HEK293 (cell line): ENCODE results near the gene ARHGEF7.

ENCODE experiments used
- CTCF ChIA-PET: fragments of 350-600 bp; formaldehyde crosslinking; extraction: SDS; loops from one replicate; lab custom pipeline; 2021; ENCODE audit warnings: antibody characterized with exemption; lab: Yijun Ruan, JAX
- POLR2A ChIA-PET: fragments of 300-600 bp; formaldehyde crosslinking; extraction: SDS; loops from one replicate; lab custom pipeline; 2020; ENCODE audit warnings: antibody characterized with exemption, inconsistent platforms; lab: Yijun Ruan, JAX
- H3K27ac ChIP-seq: fragments of 200-500 bp; sonication (Bioruptor generic); 2 replicates; pipeline ENCODE4 v1.5.1; 2014; ENCODE audit warnings: low read depth, low read length, control low read depth, inconsistent platforms; ENCODE audit errors: extremely low read depth
- H3K36me3 ChIP-seq, 2 experiments: fragments of 200-500 bp in 1 of 2; sonication (Bioruptor generic) in 1 of 2; 1 replicate in 1 of 2; 2 replicates in 1 of 2; pipeline ENCODE4 v1.5.1; 2014 to 2017; ENCODE audit warnings: inconsistent platforms in 2 of 2, low read length in 2 of 2; ENCODE audit not compliant: control insufficient read depth in 2 of 2, insufficient read depth in 1 of 2
- H3K4me1 ChIP-seq: fragments of 200-500 bp; sonication (Bioruptor generic); 2 replicates; pipeline ENCODE4 v1.5.1; 2014; ENCODE audit warnings: mild to moderate bottlenecking, low read length, inconsistent platforms; ENCODE audit not compliant: control insufficient read depth, insufficient read depth
- H3K4me3 ChIP-seq: 2 replicates; pipeline ENCODE4 v1.5.1; 2011; ENCODE audit warnings: low read depth, mild to moderate bottlenecking, control low read depth, low read length, moderate library complexity
- H3K9me3 ChIP-seq: fragments of 200-500 bp; sonication (Bioruptor generic); 2 replicates; pipeline ENCODE4 v1.5.1; 2014; ENCODE audit warnings: low read depth, low read length, inconsistent platforms; ENCODE audit not compliant: control insufficient read depth, insufficient read depth
- FEZF1 ChIP-seq: fragments of 450-650 bp; formaldehyde crosslinking; IDR thresholded peaks from 2 replicates; pipeline ENCODE4 v1.5.1; 2016; ENCODE audit warnings: missing biosample characterization, missing genetic modification characterization
- HOXC10 ChIP-seq: sonication (generic); formaldehyde crosslinking; IDR thresholded peaks from 2 replicates; pipeline ENCODE4 v1.8.1; 2023; ENCODE audit warnings: mild to moderate bottlenecking, missing genetic modification reagents
- KLF9 ChIP-seq: fragments of 450-650 bp; formaldehyde crosslinking; IDR thresholded peaks from 2 replicates; pipeline ENCODE4 v1.5.1; 2016; ENCODE audit warnings: missing biosample characterization, missing genetic modification characterization, low read depth
- SETDB1 ChIP-seq: IDR thresholded peaks from one replicate; pipeline ENCODE4 v1.6.1; 2017; ENCODE audit warnings: mild to moderate bottlenecking, low read length, moderate library complexity, mixed read lengths; ENCODE audit not compliant: insufficient read length
- ZFHX2 ChIP-seq: fragments of 450-650 bp; formaldehyde crosslinking; conservative IDR thresholded peaks from 2 replicates; pipeline ENCODE4 v1.5.1; 2016; ENCODE audit warnings: missing biosample characterization, missing genetic modification characterization
- ZNF157 ChIP-seq: fragments of 450-650 bp; formaldehyde crosslinking; IDR thresholded peaks from 2 replicates; pipeline ENCODE4 v1.5.1; 2016; ENCODE audit warnings: missing biosample characterization, missing genetic modification characterization
- ZNF223 ChIP-seq: fragments of 450-650 bp; formaldehyde crosslinking; IDR thresholded peaks from 2 replicates; pipeline ENCODE4 v1.5.1; 2016; ENCODE audit warnings: missing biosample characterization, missing genetic modification characterization
- ZNF248 ChIP-seq: fragments of 450-650 bp; formaldehyde crosslinking; IDR thresholded peaks from 2 replicates; pipeline ENCODE4 v1.5.1; 2017; ENCODE audit warnings: missing biosample characterization, missing genetic modification characterization
- ZNF48 ChIP-seq: fragments of 450-650 bp; formaldehyde crosslinking; IDR thresholded peaks from 2 replicates; pipeline ENCODE4 v1.5.1; 2016; ENCODE audit warnings: missing biosample characterization, missing genetic modification characterization
- ZNF529 ChIP-seq: fragments of 450-650 bp; formaldehyde crosslinking; IDR thresholded peaks from 2 replicates; pipeline ENCODE4 v1.5.1; 2017; ENCODE audit warnings: missing genetic modification characterization, missing biosample characterization; ENCODE audit not compliant: insufficient replicate concordance
- ZNF624 ChIP-seq: fragments of 450-650 bp; formaldehyde crosslinking; IDR thresholded peaks from 2 replicates; pipeline ENCODE4 v1.5.1; 2017; ENCODE audit warnings: missing biosample characterization, missing genetic modification characterization
- ZNF768 ChIP-seq: fragments of 450-650 bp; formaldehyde crosslinking; IDR thresholded peaks from 2 replicates; pipeline ENCODE4 v1.5.1; 2018; ENCODE audit warnings: missing biosample characterization, mild to moderate bottlenecking, missing genetic modification characterization
- ZNF792 ChIP-seq: fragments of 450-650 bp; formaldehyde crosslinking; IDR thresholded peaks from 2 replicates; pipeline ENCODE4 v1.5.1; 2016; ENCODE audit warnings: missing biosample characterization, missing genetic modification characterization
- ZSCAN16 ChIP-seq: fragments of 450-650 bp; formaldehyde crosslinking; IDR thresholded peaks from 2 replicates; pipeline ENCODE4 v1.5.1; 2016; ENCODE audit warnings: missing biosample characterization, missing genetic modification characterization
- ZSCAN30 ChIP-seq: fragments of 450-650 bp; IDR thresholded peaks from 2 replicates; pipeline ENCODE4 v1.5.1; 2018; ENCODE audit warnings: missing biosample characterization, mild to moderate bottlenecking, missing genetic modification characterization, moderate library complexity
- TF ChIP-seq, protein P1 (sequence below): fragments of 450-650 bp; formaldehyde crosslinking; IDR thresholded peaks from 2 replicates; pipeline ENCODE4 v1.5.1; 2016; ENCODE audit warnings: missing biosample characterization, missing genetic modification characterization
- TF ChIP-seq, protein P2 (sequence below): fragments of 450-650 bp; formaldehyde crosslinking; IDR thresholded peaks from 2 replicates; pipeline ENCODE4 v1.5.1; 2016; ENCODE audit warnings: missing biosample characterization, missing genetic modification characterization, low read depth
- TF ChIP-seq, protein P3 (sequence below): fragments of 450-650 bp; formaldehyde crosslinking; IDR thresholded peaks from 2 replicates; pipeline ENCODE4 v1.5.1; 2016; ENCODE audit warnings: missing biosample characterization, missing genetic modification characterization, low read depth
- TF ChIP-seq, protein P4 (sequence below): fragments of 450-650 bp; formaldehyde crosslinking; IDR thresholded peaks from 2 replicates; pipeline ENCODE4 v1.5.1; 2016; ENCODE audit warnings: missing biosample characterization, missing genetic modification characterization
- TF ChIP-seq, protein P5 (sequence below): fragments of 450-650 bp; formaldehyde crosslinking; IDR thresholded peaks from 2 replicates; pipeline ENCODE4 v1.5.0; 2017; ENCODE audit warnings: missing biosample characterization, missing genetic modification characterization, borderline replicate concordance

The ARHGEF7 gene

DNA sequence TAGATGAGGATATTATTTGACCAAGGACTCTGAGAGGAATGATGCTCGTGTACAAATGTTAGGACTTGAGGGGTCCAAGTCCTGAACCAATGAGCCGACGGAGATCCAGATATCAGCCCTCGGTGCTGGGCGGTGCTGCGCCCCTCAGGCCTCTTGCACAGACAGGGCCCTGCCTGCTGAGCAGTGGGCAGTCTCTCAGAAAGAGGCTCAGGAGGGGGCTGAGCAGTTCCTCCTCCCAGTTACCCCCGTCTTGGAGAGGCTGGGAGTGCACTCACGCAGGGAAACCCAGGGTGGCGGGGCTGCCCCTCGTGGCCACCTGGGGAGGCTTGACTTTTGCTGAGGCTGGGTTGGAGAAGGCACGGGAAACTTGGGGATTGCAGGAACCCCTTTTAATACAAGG lies 223.7 kb downstream of the ARHGEF7 start (continued):
- TF ChIP-seq, protein P1, sequence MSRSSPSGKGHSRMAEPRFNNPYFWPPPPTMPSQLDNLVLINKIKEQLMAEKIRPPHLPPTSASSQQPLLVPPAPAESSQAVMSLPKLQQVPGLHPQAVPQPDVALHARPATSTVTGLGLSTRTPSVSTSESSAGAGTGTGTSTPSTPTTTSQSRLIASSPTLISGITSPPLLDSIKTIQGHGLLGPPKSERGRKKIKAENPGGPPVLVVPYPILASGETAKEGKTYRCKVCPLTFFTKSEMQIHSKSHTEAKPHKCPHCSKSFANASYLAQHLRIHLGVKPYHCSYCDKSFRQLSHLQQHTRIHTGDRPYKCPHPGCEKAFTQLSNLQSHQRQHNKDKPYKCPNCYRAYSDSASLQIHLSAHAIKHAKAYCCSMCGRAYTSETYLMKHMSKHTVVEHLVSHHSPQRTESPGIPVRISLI (tag by site-specific recombination): no peak
- TF ChIP-seq ZSCAN30: no peak

DNA sequence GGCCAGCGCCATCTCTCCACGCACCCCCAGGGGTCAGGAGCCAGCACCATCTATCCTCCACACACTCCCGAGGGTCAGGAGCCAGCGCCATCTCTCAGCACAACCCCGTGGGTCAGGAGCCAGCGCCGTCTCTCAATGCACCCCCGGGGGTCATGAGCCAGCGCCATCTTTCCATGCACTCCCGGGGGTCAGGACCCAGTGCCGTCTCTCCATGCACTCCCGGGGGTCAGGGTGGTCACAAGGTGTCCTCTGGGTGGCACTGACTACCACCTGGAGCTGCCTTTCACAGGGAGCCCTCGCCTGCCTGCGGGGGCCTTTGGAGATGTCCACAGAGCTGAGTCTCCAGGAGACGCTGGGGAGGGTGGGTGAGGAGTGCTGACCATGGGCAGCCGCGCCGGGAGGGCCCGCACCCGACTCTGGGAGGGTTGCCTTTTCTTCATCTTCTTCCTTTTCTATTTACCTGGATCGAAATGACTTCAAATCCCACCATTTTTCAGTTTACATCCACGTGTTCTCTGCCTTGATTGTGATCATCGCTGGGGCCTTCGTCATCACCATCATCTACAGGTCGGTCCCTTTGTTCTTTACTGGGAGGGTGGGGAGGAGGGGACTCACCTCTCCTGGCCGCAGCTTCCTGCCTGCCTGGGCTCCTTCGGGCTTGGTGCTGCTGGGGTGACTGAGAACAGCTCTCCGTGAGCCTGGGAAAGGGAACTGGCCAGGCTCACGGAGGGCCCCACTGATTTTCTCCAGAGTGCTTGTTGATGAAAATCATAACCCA lies 224.4 kb downstream of the ARHGEF7 start:
- Histone ChIP-seq H3K9me3 (no peaks in the 10 kb centered on the region), H3K4me3 (no peak overlapping the region), H3K4me1 (no peaks in the 10 kb centered on the region), H3K27ac (no peak overlapping the region), H3K36me3 (no peaks in the 10 kb centered on the region)
- CTCF ChIA-PET: no interaction called here
- no peak for TF ChIP-seq SETDB1
- no peak for TF ChIP-seq ZNF624
- no peak for TF ChIP-seq FEZF1 (tag by site-specific recombination)
- TF ChIP-seq, protein P2, sequence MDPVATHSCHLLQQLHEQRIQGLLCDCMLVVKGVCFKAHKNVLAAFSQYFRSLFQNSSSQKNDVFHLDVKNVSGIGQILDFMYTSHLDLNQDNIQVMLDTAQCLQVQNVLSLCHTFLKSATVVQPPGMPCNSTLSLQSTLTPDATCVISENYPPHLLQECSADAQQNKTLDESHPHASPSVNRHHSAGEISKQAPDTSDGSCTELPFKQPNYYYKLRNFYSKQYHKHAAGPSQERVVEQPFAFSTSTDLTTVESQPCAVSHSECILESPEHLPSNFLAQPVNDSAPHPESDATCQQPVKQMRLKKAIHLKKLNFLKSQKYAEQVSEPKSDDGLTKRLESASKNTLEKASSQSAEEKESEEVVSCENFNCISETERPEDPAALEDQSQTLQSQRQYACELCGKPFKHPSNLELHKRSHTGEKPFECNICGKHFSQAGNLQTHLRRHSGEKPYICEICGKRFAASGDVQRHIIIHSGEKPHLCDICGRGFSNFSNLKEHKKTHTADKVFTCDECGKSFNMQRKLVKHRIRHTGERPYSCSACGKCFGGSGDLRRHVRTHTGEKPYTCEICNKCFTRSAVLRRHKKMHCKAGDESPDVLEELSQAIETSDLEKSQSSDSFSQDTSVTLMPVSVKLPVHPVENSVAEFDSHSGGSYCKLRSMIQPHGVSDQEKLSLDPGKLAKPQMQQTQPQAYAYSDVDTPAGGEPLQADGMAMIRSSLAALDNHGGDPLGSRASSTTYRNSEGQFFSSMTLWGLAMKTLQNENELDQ (tag by site-specific recombination): no peak
- TF ChIP-seq, protein P3, sequence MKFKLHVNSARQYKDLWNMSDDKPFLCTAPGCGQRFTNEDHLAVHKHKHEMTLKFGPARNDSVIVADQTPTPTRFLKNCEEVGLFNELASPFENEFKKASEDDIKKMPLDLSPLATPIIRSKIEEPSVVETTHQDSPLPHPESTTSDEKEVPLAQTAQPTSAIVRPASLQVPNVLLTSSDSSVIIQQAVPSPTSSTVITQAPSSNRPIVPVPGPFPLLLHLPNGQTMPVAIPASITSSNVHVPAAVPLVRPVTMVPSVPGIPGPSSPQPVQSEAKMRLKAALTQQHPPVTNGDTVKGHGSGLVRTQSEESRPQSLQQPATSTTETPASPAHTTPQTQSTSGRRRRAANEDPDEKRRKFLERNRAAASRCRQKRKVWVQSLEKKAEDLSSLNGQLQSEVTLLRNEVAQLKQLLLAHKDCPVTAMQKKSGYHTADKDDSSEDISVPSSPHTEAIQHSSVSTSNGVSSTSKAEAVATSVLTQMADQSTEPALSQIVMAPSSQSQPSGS (tag by site-specific recombination): no peak
- TF ChIP-seq ZNF792 (tag by site-specific recombination): no peak
- TF ChIP-seq KLF9: no peak
- no peak for TF ChIP-seq ZNF529 (tag by site-specific recombination)
- POLR2A ChIA-PET: no interaction called here

DNA sequence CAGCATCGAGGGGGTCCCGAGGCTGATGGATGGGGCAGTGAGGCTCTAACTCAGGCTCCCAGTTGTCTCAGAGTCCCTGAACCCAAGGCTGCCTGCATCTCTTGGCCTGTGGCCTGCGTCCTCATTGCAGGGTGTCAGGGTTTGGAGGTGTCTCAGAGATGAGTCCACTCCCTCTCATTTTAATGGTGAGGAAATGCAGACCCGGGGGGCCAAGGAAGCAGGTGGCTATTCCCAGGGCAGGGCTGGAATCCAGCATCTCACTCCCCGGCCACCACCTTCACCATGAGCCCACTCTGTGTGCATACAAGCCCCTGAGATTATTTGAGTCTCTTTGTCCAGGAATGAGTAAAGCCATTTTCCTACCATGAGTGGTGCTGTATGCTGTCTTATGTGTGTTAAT lies 226.8 kb downstream of the ARHGEF7 start:
- TF ChIP-seq ZNF48 (no peak), HOXC10 (CRISPR knock-in tag) (no peak), ZFHX2 (tag by site-specific recombination) (no peak), ZNF157 (no peak), ZNF248 (no peak)
- H3K4me1 ChIP-seq: no peaks in the 10 kb centered on the region
- no peaks in the 10 kb centered on the region for H3K9me3 ChIP-seq
- no peak overlapping the region for H3K4me3 ChIP-seq
- H3K36me3 ChIP-seq: no peaks in the 10 kb centered on the region
- ChIA-PET CTCF (no interaction called here), POLR2A (no interaction called here)
- H3K27ac ChIP-seq: no peak overlapping the region

DNA sequence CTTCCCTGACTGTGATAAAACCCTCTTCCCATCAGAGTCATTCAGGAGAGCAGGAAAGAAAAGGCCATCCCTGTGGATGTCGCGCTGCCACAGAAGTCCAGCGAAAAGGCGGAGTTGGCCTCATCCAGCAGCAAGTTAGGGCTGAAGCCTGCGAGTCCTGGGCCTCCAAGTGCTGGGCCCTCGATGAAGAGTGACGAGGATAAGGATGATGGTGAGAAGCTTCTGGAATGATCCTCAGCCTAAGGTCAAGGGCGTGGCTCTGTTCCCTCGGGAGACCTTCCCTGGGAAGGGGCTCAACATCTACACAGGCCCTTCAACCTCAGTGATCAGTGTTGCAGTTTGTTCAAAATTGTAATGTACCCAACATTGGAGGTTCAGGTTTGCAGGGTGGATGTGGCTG lies 227.6 kb downstream of the ARHGEF7 start:
- Histone ChIP-seq H3K4me3 (no peak overlapping the region), H3K9me3 (no peaks in the 10 kb centered on the region), H3K27ac (no peak overlapping the region), H3K4me1 (no peaks in the 10 kb centered on the region), H3K36me3 (no peaks in the 10 kb centered on the region)
- POLR2A ChIA-PET: no interaction called here
- CTCF ChIA-PET: no interaction called here
- TF ChIP-seq, protein P4, sequence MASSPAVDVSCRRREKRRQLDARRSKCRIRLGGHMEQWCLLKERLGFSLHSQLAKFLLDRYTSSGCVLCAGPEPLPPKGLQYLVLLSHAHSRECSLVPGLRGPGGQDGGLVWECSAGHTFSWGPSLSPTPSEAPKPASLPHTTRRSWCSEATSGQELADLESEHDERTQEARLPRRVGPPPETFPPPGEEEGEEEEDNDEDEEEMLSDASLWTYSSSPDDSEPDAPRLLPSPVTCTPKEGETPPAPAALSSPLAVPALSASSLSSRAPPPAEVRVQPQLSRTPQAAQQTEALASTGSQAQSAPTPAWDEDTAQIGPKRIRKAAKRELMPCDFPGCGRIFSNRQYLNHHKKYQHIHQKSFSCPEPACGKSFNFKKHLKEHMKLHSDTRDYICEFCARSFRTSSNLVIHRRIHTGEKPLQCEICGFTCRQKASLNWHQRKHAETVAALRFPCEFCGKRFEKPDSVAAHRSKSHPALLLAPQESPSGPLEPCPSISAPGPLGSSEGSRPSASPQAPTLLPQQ: no peak
- TF ChIP-seq, protein P5, sequence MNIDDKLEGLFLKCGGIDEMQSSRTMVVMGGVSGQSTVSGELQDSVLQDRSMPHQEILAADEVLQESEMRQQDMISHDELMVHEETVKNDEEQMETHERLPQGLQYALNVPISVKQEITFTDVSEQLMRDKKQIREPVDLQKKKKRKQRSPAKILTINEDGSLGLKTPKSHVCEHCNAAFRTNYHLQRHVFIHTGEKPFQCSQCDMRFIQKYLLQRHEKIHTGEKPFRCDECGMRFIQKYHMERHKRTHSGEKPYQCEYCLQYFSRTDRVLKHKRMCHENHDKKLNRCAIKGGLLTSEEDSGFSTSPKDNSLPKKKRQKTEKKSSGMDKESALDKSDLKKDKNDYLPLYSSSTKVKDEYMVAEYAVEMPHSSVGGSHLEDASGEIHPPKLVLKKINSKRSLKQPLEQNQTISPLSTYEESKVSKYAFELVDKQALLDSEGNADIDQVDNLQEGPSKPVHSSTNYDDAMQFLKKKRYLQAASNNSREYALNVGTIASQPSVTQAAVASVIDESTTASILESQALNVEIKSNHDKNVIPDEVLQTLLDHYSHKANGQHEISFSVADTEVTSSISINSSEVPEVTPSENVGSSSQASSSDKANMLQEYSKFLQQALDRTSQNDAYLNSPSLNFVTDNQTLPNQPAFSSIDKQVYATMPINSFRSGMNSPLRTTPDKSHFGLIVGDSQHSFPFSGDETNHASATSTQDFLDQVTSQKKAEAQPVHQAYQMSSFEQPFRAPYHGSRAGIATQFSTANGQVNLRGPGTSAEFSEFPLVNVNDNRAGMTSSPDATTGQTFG (tag by site-specific recombination): no peak
- TF ChIP-seq, protein P1 (tag by site-specific recombination): no peak
- TF ChIP-seq ZNF768 (tag by site-specific recombination) (no peak), ZNF223 (tag by site-specific recombination) (no peak), ZSCAN16 (tag by site-specific recombination) (no peak)
